Activated naive CD4-positive, alpha-beta T cell treated with anti-CD3 and anti-CD28 coated beads, Interleukin-2, amount 10 ng/mL, durations not matched to agents 7 days and 5 days (primary cell): Measurements from ENCODE around the gene FRAS1.
"Not testable (repeated sequence)": the region's sequence is repeated elsewhere in the genome, so short reads cannot be mapped to it uniquely, and the experiment has no call there.

Experiments used
- CTCF ChIA-PET: fragments of 350-600 bp; sonication (Branson Sonifier 250); formaldehyde crosslinking; loops from one replicate; lab custom pipeline; 2021; ENCODE audit warnings: antibody characterized with exemption; lab: Charles Lee
- DNase-seq: peaks from one replicate; pipeline ENCODE4 v3.0.0-alpha.2; 2020
- H3K27ac Mint-ChIP-seq: one replicate; pipeline ENCODE4 v1.8.0; 2021; ENCODE audit warnings: mild to moderate bottlenecking, moderate library complexity, mixed read lengths
- H3K27me3 Mint-ChIP-seq: one replicate; pipeline ENCODE4 v1.8.0; 2021; ENCODE audit warnings: mild to moderate bottlenecking, mixed read lengths
- H3K36me3 Mint-ChIP-seq: one replicate; pipeline ENCODE4 v1.8.0; 2021; ENCODE audit warnings: mixed read lengths
- H3K4me1 Mint-ChIP-seq: one replicate; pipeline ENCODE4 v1.8.0; 2021; ENCODE audit warnings: mixed read lengths
- H3K4me3 Mint-ChIP-seq: one replicate; pipeline ENCODE4 v1.8.0; 2021; ENCODE audit warnings: mild to moderate bottlenecking, moderate library complexity, mixed read lengths
- H3K9me3 Mint-ChIP-seq: one replicate; pipeline ENCODE4 v1.8.0; 2021; ENCODE audit warnings: mixed read lengths

FRAS1 gene

GRCh38 chr4:78244705-78245485 is 187.8 kb downstream of the FRAS1 start:
- Mint-ChIP-seq H3K4me3 (no peak overlapping the region), H3K27me3 (no peaks in the 10 kb centered on the region), H3K9me3 (no peaks in the 10 kb centered on the region), H3K36me3 (no peaks in the 10 kb centered on the region), H3K27ac (no peak overlapping the region), H3K4me1 (no peaks in the 10 kb centered on the region)
- CTCF ChIA-PET, result no interaction called here
- DNase-seq, result no peak

DNA sequence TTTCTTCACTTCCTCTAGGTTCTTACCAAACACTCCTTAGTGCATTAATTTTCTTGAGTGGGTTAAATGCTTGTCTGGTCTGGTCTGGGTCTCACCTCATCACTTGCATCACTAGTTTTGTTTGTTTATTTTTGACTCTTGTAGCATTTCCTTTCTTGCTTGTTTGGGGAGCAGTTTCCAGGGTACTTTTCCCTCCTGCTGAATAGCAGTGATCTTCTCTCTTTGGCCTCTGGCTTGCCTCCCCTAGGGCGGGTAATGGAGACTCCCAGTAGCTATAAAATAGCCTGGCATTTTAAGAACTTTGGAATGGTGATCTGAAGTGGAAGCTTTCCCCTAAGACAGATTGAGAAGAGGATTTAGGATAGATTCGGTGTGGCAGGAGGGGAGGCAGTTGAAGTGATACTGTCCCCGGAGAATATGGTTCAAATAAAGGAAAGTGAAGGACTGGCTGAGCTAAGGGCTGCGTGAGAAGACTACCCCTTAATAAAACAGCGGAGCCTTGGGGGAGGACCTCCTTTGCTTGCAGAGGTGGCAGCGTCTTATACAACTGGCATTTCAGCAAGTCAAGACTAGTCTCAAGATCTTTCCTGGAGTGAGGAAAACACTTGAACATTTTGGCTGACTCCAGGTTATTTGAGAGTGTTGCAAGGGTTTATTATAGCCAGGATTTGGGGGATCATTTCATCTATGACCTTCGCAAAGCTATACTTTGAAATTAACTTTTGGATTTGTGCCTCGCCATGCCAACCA is 190.6 kb downstream of the FRAS1 start:
- Mint-ChIP-seq H3K9me3 (no peaks in the 10 kb centered on the region), H3K27ac (no peak overlapping the region), H3K4me1 (no peaks in the 10 kb centered on the region), H3K36me3 (no peaks in the 10 kb centered on the region), H3K27me3 (no peaks in the 10 kb centered on the region), H3K4me3 (no peak overlapping the region)
- CTCF ChIA-PET, result no interaction called here
- DNase-seq, result no peak

GRCh38 chr4:78250500-78250899 is 193.4 kb downstream of the FRAS1 start:
- CTCF ChIA-PET, result no interaction called here
- Mint-ChIP-seq H3K4me1 (no peaks in the 10 kb centered on the region), H3K9me3 (peaks cover 3% of the 10 kb centered on the region), H3K36me3 (no peaks in the 10 kb centered on the region), H3K4me3 (no peak overlapping the region), H3K27me3 (no peaks in the 10 kb centered on the region), H3K27ac (no peak overlapping the region)
- no peak for DNase-seq

DNA sequence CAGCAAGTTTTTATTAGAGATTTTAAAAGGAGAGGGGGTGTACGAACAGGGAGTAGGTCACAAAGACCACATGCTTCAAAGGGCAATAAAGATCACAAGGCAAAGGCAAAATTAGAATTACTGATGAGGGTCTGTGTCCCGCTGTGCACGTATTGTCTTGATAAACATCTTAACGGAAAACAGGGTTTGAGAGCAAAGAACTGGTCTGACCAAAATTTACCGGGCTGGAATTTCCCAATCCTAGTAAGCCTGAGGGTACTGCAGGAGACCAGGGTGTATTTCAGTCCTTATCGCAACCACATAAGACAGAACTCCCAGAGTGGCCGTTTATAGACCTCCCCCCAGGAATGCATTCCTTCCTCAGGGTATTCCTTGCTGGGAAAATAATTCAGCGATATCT is 195.7 kb downstream of the FRAS1 start:
- DNase-seq, H3K4me1 Mint-ChIP-seq, H3K27ac Mint-ChIP-seq, H3K9me3 Mint-ChIP-seq, H3K36me3 Mint-ChIP-seq, H3K4me3 Mint-ChIP-seq, CTCF ChIA-PET, H3K27me3 Mint-ChIP-seq: not testable (repeated sequence)

DNA sequence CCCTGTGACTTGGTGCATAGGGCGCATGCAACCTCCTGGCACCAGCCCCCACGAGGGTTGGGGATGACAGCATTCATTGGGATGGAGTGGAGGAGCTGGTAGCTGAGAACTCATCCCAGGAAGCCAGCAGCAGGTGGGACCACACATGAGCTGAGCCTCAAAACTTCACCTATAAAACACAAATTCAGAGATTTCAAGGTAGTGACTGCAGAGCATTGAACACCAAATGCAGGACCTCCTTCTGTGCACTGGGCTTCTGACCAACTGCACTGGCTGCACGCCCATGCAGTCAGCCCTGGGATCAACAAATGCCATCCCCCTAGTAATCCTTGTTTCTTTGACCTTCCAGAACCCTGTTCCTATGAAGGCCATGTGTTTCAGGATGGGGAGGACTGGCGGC is 197.8 kb downstream of the FRAS1 start:
- no peak for DNase-seq
- CTCF ChIA-PET, result interaction anchor here (0.8 kb wide), 1 partner anchor 50 kb away, joined by 3 read pairs; no protein-coding TSS in a partner anchor
- H3K27ac Mint-ChIP-seq, result no peak overlapping the region
- no peaks in the 10 kb centered on the region for H3K36me3 Mint-ChIP-seq
- no peak overlapping the region for H3K4me3 Mint-ChIP-seq
- H3K27me3 Mint-ChIP-seq, result no peaks in the 10 kb centered on the region
- H3K4me1 Mint-ChIP-seq, result no peaks in the 10 kb centered on the region
- peaks cover 3% of the 10 kb centered on the region for H3K9me3 Mint-ChIP-seq

GRCh38 chr4:78265006-78265405 is 207.9 kb downstream of the FRAS1 start:
- CTCF ChIA-PET, result no interaction called here
- Mint-ChIP-seq H3K4me3 (no peak overlapping the region), H3K9me3 (no peaks in the 10 kb centered on the region), H3K36me3 (no peaks in the 10 kb centered on the region), H3K27ac (no peak overlapping the region), H3K4me1 (no peaks in the 10 kb centered on the region), H3K27me3 (no peaks in the 10 kb centered on the region)
- no peak for DNase-seq

DNA sequence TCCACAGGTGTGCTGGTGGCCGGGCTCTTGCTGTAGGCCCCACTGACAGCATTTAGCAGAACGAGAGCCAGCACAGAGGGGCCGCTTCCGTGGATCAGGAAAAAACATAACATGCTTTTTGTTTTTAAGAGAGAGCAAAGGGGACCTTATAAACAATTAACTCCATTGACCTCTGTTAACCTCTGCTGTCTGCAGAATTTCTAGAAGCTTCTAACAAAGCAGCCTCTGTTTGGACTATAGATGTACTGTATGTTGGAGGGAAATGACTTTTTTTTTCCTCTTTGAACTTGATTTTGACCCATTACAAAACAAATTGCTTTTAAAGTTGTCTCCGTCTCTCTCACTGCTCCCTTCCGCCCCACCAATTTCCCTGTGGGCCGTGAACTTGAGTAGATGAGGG is 210.7 kb downstream of the FRAS1 start:
- Mint-ChIP-seq H3K27ac (no peak overlapping the region), H3K9me3 (no peaks in the 10 kb centered on the region), H3K4me1 (no peaks in the 10 kb centered on the region), H3K27me3 (no peaks in the 10 kb centered on the region), H3K36me3 (no peaks in the 10 kb centered on the region), H3K4me3 (no peak overlapping the region)
- CTCF ChIA-PET, result no interaction called here
- no peak for DNase-seq

DNA sequence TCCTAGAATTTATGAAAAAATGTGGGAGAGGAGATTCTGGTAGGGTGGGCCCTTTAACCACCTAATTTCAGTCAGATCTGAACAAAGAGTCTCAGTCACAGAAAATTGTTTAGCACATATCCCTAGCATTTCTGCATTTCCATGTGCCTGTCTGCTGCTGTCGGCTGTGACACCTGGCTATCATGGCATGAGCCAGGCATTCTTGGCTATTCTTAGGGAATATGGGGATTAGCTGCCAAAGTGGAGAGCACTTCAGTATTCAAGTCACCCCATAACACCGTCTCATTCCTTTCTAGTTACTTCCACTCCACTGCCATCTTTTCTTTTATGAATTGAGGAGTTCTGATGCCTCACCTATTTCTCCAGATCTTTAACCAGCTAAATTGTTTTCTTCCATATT is 211.5 kb downstream of the FRAS1 start:
- Mint-ChIP-seq H3K27me3 (no peaks in the 10 kb centered on the region), H3K9me3 (no peaks in the 10 kb centered on the region), H3K27ac (no peak overlapping the region), H3K36me3 (no peaks in the 10 kb centered on the region), H3K4me1 (no peaks in the 10 kb centered on the region), H3K4me3 (no peak overlapping the region)
- CTCF ChIA-PET, result no interaction called here
- DNase-seq, result no peak

GRCh38 chr4:78275450-78275849 is 218.3 kb downstream of the FRAS1 start:
- H3K9me3 Mint-ChIP-seq, H3K4me1 Mint-ChIP-seq, CTCF ChIA-PET, DNase-seq, H3K27me3 Mint-ChIP-seq, H3K4me3 Mint-ChIP-seq, H3K36me3 Mint-ChIP-seq, H3K27ac Mint-ChIP-seq: not testable (repeated sequence)

DNA sequence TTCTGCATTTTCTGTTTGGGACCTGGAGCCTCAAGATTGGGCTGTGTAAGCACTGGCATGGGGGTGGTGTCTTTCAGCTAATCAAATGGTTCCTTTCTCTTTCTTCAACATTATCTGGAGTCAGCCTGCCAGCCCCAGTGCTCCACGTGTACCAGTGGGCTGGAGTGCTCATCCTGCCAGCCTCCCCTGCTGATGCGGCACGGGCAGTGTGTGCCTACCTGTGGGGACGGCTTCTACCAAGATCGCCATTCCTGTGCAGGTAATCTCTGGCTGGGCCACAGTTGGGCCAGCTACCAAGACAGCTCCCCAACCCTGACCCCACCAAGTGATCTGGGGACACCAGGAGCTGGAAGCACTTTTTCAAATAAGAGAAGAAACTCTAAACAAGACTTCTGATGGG is 229.2 kb downstream of the FRAS1 start:
- H3K9me3 Mint-ChIP-seq, result no peaks in the 10 kb centered on the region
- DNase-seq, result no peak
- H3K4me1 Mint-ChIP-seq, result no peaks in the 10 kb centered on the region
- no peak overlapping the region for H3K27ac Mint-ChIP-seq
- H3K36me3 Mint-ChIP-seq, result no peaks in the 10 kb centered on the region
- peaks cover 4% of the 10 kb centered on the region for H3K27me3 Mint-ChIP-seq
- CTCF ChIA-PET, result no interaction called here
- H3K4me3 Mint-ChIP-seq, result no peak overlapping the region

DNA sequence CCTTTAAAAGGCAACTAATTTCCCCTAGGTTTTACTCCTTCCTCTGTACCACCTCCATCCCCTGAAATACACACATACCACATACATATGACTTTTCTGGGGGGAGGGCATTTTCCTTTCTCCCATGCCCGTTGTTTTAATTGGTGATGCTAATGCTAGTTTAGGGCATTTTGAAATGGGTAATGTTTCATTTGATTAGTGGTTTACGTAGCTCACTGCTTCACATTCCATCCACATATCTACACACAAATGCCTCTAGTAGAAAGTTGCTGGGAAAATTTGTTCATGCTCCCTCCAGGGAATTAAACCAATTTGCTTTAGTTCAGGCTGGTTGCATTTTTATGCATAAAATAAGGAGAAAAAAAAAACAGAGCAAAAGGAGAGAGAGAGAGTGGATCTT is 231.2 kb downstream of the FRAS1 start:
- Mint-ChIP-seq H3K27ac (no peak overlapping the region), H3K36me3 (no peaks in the 10 kb centered on the region)

GRCh38 chr4:78291277-78291676 is 234.2 kb downstream of the FRAS1 start:
- no peaks in the 10 kb centered on the region for H3K27me3 Mint-ChIP-seq
- H3K27ac Mint-ChIP-seq, result no peak overlapping the region
- no peaks in the 10 kb centered on the region for H3K9me3 Mint-ChIP-seq
- H3K36me3 Mint-ChIP-seq, result no peaks in the 10 kb centered on the region
- no peak for DNase-seq
- no peak overlapping the region for H3K4me3 Mint-ChIP-seq
- CTCF ChIA-PET, result no interaction called here
- H3K4me1 Mint-ChIP-seq, result no peaks in the 10 kb centered on the region

More for the DNA sequence above, 231.2 kb downstream of the FRAS1 start:
- H3K4me1 Mint-ChIP-seq, result no peaks in the 10 kb centered on the region
- H3K4me3 Mint-ChIP-seq, result no peak overlapping the region
- H3K27me3 Mint-ChIP-seq, result peaks cover 4% of the 10 kb centered on the region
- CTCF ChIA-PET, result no interaction called here
- H3K9me3 Mint-ChIP-seq, result no peaks in the 10 kb centered on the region
- DNase-seq, result no peak

GRCh38 chr4:78292341-78292740 is 235.2 kb downstream of the FRAS1 start:
- Mint-ChIP-seq H3K9me3 (no peaks in the 10 kb centered on the region), H3K27ac (no peak overlapping the region), H3K4me3 (no peak overlapping the region), H3K4me1 (no peaks in the 10 kb centered on the region), H3K36me3 (no peaks in the 10 kb centered on the region), H3K27me3 (no peaks in the 10 kb centered on the region)
- CTCF ChIA-PET, result no interaction called here
- DNase-seq, result no peak

DNA sequence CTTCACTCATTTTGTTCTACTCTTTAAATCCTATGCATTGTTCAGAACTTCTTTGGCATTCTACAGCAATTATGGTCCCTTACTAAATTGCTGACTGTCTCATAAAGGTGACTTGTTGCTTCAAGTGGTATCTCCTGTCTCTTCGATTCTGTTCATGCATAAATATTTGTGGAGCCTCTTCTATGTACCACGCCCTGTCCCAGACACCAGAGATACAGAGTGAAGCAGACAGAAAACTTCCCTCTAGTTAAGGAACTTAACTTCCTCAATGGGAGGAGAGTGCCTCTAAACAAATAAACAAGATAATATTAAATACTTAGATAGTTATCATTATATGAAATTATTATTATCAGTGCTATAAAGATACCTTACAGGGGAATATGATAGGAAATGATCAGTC is 235.7 kb downstream of the FRAS1 start:
- no peaks in the 10 kb centered on the region for H3K9me3 Mint-ChIP-seq

DNA sequence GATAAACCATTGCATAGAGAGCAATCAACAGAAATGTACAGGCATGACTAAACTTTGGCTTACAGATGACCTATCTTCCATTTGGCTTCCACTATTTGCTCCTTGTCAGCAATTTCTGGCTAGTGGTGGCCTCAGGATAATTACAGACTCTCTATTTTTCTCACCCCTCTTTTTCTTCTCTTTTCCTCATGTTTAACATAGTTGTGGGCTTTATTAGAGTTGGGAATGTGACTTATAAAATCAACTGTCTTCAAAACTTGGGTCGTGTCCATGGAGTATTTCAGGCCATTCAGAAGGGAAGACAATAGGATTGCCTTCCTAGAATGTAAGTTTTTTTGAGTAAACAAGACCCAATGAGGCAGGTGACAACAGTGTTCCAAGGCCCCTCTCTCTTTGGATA is 236.2 kb downstream of the FRAS1 start:
- no peak for DNase-seq

More for the DNA sequence above, 235.7 kb downstream of the FRAS1 start:
- H3K4me3 Mint-ChIP-seq, result no peak overlapping the region
- no peaks in the 10 kb centered on the region for H3K27me3 Mint-ChIP-seq
- no peak for DNase-seq
- H3K36me3 Mint-ChIP-seq, result no peaks in the 10 kb centered on the region
- H3K4me1 Mint-ChIP-seq, result no peaks in the 10 kb centered on the region
- no peak overlapping the region for H3K27ac Mint-ChIP-seq
- CTCF ChIA-PET, result no interaction called here

More for the DNA sequence above, 236.2 kb downstream of the FRAS1 start:
- no peaks in the 10 kb centered on the region for H3K4me1 Mint-ChIP-seq
- no peak overlapping the region for H3K27ac Mint-ChIP-seq
- H3K27me3 Mint-ChIP-seq, result no peaks in the 10 kb centered on the region
- CTCF ChIA-PET, result no interaction called here
- no peaks in the 10 kb centered on the region for H3K36me3 Mint-ChIP-seq
- no peaks in the 10 kb centered on the region for H3K9me3 Mint-ChIP-seq
- no peak overlapping the region for H3K4me3 Mint-ChIP-seq
